GM12865 (cell line): ENCODE results near the gene KRT28.

Experiments
- DNase-seq: peaks from one replicate; pipeline ENCODE4 v3.0.0; 2010; ENCODE audit warnings: low read depth
- H3K4me3 ChIP-seq: 2 replicates; pipeline ENCODE4 v1.5.1; 2011; ENCODE audit warnings: mild to moderate bottlenecking, low read depth, low read length, control low read depth
- TF ChIP-seq, protein P1 (sequence below): IDR thresholded peaks from 2 replicates; pipeline ENCODE4 v1.5.1; 2011; ENCODE audit warnings: low read length, control low read depth, low read depth, inconsistent platforms; ENCODE audit not compliant: insufficient read depth; ENCODE audit errors: missing control alignments

The KRT28 gene

DNA sequence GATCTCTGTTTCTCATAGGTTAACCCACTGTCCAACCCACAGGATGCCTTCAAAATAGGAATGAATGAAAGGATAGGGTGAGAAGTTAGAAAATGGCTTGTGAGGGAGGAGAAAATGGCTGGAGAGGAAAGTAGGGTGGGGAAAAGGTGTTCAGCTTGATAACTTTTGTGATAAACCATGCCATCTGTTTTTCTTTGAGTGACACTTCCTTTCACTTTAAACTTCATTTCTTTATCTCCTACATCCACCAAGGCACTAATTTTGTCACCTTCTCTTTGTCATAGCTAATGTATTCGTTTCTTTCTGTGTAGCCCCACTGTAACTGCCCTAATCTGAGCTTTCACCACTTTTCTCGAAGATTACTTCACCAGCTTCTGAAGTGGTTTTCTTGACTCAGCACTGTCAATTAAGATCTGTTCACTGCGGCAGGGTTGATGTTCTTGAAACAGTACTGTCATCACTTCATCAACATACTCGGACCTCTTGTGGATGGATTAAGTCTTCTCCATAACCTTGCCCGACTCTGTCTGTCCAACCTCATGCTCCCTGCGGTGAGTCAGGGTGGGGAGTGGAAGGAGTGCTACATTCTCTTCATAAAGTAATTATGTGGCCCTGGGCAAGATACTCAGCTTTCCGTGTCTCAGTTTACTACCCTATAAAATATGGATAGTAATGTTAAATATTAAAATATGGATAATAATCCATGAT is 28.1 kb upstream of the KRT28 start:
- no peak for DNase-seq
- TF ChIP-seq, protein P1, sequence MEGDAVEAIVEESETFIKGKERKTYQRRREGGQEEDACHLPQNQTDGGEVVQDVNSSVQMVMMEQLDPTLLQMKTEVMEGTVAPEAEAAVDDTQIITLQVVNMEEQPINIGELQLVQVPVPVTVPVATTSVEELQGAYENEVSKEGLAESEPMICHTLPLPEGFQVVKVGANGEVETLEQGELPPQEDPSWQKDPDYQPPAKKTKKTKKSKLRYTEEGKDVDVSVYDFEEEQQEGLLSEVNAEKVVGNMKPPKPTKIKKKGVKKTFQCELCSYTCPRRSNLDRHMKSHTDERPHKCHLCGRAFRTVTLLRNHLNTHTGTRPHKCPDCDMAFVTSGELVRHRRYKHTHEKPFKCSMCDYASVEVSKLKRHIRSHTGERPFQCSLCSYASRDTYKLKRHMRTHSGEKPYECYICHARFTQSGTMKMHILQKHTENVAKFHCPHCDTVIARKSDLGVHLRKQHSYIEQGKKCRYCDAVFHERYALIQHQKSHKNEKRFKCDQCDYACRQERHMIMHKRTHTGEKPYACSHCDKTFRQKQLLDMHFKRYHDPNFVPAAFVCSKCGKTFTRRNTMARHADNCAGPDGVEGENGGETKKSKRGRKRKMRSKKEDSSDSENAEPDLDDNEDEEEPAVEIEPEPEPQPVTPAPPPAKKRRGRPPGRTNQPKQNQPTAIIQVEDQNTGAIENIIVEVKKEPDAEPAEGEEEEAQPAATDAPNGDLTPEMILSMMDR: no peak

DNA sequence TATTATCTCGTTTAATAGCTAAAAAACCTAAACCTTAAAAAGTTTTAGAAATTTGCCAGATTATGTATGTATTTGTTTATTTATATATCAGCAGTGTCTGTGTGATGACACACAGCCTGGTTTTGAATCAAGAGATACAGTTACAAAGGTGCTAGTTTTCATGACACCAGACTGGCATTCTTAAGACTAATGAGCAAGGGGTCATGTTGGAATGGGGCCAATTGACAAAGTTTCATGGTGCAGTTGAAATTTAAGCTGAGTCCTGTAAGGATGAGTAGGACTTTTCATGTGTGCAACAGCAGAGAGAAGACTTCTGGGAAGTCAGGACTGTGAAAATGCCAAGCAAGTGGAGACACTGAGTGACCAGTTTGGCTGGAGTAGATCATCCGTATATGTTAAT is 25.8 kb upstream of the KRT28 start:
- no peak for DNase-seq
- TF ChIP-seq, protein P1: no peak
- H3K4me3 ChIP-seq: no peak overlapping the region

More for the DNA sequence above, 28.1 kb upstream of the KRT28 start:
- H3K4me3 ChIP-seq: no peak overlapping the region

DNA sequence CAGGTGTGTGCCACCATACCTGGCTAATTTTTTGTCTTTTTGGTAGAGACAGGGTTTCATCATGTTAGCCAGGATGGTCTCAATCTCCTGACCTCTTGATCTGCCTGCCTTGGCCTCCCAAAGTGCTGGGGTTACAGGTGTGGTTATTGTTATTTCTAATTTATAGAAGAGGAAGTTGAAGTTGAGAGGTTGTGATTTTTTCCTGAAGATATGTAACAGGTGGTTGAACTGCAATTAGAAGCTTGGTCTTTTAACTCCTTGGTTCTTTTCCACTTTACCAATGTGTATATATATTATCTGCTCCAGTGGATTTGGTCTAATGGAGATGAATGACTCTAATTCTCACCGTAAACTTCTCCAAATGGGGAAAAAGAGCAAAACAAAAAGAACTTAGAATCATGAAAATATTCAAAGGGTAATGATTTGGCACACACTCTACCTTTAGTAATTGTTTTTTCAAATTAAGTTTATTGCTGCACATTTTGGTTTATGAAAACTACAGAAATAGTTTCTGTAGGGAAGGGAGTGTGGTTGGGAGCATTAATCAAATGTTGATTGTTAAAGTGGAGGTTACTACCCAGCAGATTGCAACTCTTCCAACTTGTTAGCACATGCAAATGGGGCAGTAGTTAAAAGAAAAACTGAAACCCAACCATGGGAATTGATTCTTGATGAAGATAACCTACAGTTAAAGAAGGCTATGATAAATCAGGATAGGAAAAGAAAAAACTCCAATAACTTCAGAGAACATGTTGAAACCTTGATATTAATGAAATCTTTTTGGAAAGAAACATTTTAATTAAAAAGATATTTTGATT is 24.5 kb upstream of the KRT28 start:
- DNase-seq: no peak
- TF ChIP-seq, protein P1: no peak
- no peak overlapping the region for H3K4me3 ChIP-seq

DNA sequence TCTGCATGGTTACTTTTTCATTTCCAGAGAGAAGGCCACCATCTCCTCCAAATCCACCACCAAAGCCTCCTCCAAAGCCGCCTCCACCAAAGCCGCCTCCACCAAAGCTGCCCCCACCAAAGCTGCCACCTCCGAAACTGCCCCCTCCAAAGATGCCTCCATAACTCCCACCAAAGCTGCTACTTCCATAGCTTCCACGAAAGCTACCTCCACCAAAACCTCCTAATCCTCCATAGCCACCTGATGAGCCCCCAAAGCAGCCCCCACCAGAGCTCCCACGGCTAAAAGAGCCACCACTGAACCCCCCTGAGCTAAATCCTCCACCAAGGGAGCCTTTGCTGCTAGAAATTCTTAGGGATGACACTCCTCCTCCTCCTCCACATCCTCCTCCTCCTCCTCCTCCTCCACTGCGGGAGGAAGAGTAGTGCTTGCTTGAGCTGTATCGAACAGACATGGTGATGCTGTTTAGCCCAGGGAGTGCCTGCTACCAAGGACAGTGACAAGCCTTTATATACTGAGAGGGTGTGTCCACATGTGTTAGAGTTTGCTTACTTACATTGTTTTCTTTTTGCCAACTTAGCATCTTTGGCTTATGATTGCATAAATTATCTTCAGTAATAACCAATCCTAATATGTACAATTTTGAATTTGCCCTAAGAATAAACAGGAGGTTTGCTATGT is 22.5 kb upstream of the KRT28 start, which contains the start of gene KRT10:
KRT10 (minus strand) TSS at position 483 of the 681 bp plus-strand sequence; CDS start at position 454, 29 bp downstream.
- no peak for DNase-seq
- TF ChIP-seq, protein P1: no peak
- H3K4me3 ChIP-seq: no peak within 1 kb of the TSS

DNA sequence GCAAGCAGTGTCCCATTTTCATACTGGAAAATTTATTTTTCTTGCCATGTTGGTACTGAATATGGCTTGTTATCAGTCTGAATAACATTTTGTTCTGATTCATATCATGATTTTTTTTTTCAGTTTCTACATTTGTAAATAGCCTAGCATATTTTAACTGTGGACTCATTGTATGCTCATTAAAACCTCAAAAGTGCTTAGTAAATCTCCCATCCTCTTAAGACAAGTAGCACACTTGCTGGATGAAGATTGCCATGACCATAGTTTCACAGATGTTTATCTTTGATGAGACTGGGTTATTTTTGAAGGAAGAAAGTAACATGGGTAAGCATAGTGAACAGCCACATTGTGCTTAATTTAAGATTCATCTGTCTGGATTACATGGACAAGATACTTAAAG is 21.8 kb upstream of the KRT28 start:
- TF ChIP-seq, protein P1: no peak
- no peak overlapping the region for H3K4me3 ChIP-seq
- DNase-seq: no peak

DNA sequence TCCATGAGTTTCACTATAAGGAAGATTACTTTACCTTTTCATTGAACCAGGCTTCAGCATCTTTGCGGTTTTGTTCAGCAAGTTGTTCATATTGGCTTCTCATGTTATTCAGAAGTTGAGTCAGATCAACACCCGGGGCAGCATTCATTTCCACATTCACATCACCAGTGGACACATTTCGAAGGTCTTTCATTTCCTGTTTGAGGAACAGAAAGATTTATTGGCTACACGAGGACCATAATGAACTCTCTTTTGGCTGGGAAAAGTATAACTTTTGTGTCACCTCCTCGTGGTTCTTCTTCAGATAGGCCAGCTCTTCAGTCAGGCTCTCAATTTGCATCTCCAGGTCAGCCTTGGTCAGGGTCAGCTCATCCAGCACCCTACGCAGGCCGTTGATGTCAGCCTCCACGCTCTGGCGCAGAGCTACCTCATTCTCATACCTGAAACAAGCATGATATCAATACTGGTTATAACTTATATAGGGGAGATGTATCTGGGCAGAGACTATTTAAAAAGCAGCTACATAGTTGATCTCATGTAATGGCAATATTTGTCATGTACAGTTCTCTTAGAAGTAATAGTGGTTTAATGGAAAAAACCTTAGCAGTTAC is 20.6 kb upstream of the KRT28 start:
- peak; percentile 5 for DNase-seq
- H3K4me3 ChIP-seq: no peak overlapping the region
- TF ChIP-seq, protein P1: no peak
